Body of pancreas (tissue), 4 donors: ENCODE results near the gene SLC25A25.

Experiments
- POLR2A ChIP-seq, 3 donors: fragments of 450-650 bp; IDR thresholded peaks; one replicate each; pipeline ENCODE4 v1.6.1; 2016; ENCODE audit warnings: antibody characterized with exemption in 3 of 3, mild to moderate bottlenecking in 2 of 3
- TF ChIP-seq, protein P1 (sequence below), 7 experiments: fragments of 450-650 bp in 4 of 7; fragments of 200-600 bp in 3 of 7; sonication (generic) in 3 of 7; IDR thresholded peaks; one replicate each; pipeline ENCODE4 v1.5.1; 2016 to 2019; ENCODE audit warnings: antibody characterized with exemption in 7 of 7

- TF ChIP-seq, protein P1, sequence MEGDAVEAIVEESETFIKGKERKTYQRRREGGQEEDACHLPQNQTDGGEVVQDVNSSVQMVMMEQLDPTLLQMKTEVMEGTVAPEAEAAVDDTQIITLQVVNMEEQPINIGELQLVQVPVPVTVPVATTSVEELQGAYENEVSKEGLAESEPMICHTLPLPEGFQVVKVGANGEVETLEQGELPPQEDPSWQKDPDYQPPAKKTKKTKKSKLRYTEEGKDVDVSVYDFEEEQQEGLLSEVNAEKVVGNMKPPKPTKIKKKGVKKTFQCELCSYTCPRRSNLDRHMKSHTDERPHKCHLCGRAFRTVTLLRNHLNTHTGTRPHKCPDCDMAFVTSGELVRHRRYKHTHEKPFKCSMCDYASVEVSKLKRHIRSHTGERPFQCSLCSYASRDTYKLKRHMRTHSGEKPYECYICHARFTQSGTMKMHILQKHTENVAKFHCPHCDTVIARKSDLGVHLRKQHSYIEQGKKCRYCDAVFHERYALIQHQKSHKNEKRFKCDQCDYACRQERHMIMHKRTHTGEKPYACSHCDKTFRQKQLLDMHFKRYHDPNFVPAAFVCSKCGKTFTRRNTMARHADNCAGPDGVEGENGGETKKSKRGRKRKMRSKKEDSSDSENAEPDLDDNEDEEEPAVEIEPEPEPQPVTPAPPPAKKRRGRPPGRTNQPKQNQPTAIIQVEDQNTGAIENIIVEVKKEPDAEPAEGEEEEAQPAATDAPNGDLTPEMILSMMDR (IDR thresholded peaks at IDR 0.05) = no peak
- no peak for TF ChIP-seq POLR2A (IDR thresholded peaks at IDR 0.05)
These were observed 74.0 kb downstream of the SLC25A25 start for GRCh38 chr9:128142061-128142460.
